EH (cell line): ENCODE measurements around the gene ZBTB5.
"Not testable (repeated sequence)": the region's sequence is repeated elsewhere in the genome, so short reads cannot be mapped to it uniquely, and the experiment has no call there.

Experiments
- DNase-seq: peaks from one replicate; pipeline ENCODE4 v3.0.0-alpha.2; 2015; ENCODE audit warnings: low read depth

Gene ZBTB5

GRCh38 chr9:37406603-37407401 lies 58.4 kb downstream of the ZBTB5 start:
- DNase-seq: no peak

DNA sequence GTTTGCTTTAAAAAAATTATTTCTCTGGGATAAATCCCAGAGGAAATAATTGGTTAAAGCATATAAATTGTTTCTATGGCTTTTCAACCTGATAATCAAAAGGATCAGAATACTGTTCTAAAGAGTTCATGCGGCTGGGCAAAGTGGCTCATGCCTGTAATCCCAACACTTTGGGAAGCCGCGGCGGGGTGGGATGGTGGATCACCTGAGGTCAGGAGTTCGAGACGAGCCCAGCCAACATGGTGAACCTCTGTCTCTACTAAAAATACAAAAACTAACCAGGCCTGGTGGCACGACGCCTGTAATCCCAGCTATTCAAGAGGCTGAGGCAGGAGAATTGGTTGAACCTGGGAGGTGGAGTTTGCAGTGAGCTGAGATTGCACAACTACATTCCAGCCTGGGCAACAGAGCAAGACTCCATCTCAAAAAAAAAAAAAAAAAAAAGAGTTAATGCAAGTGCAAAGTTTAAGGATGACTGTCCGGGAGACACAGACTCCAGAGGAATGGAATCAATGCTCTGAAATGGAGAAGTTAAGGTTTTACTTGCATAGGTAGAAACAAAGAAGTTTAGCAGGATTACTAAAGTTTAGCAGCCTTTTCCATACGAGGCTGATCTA lies 59.4 kb downstream of the ZBTB5 start:
- DNase-seq: peak; percentile 34

- DNase-seq: no peak
Measured at GRCh38 chr9:37405350-37405749, 59.9 kb downstream of the ZBTB5 start.

- DNase-seq: no peak
Measured at GRCh38 chr9:37404590-37404989, 60.7 kb downstream of the ZBTB5 start.

GRCh38 chr9:37399336-37399735 lies 65.9 kb downstream of the ZBTB5 start:
- no peak for DNase-seq

GRCh38 chr9:37398464-37399025 lies 66.7 kb downstream of the ZBTB5 start:
- no peak for DNase-seq

- not testable (repeated sequence) for DNase-seq
Measured at GRCh38 chr9:37397948-37398347, 67.3 kb downstream of the ZBTB5 start.

- no peak for DNase-seq
Measured at GRCh38 chr9:37395663-37396062, 69.6 kb downstream of the ZBTB5 start.

- no peak for DNase-seq
Measured at GRCh38 chr9:37395229-37395628, 70.0 kb downstream of the ZBTB5 start.

DNA sequence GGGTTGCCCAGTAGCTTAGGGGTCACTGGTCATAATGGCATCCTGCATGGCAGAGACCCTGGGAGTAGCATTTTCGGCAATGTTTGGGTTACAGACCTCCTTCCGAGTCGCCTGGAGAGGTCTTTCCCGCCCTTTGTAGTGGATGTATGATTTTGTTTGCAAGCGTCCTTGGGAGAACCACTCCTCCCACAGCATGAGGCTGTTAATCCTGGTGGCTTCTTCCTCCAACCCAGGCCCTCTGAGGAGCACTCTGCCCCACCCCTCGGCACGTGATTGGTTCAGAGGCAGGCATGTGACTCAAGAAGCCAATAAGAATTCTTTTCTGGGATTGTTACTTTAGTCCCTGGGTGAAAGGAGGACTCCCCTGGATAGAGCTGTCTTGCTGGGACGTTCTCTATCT lies 73.0 kb downstream of the ZBTB5 start:
- DNase-seq: no peak

GRCh38 chr9:37390759-37391158 lies 74.5 kb downstream of the ZBTB5 start:
- peak; percentile 22 for DNase-seq
